CD14-positive monocyte (primary cell): Measurements from ENCODE around the gene MEGF6. TPM values are rescaled to one million over a fixed set of nuclear protein-coding genes. Genes with fewer than 3 reads are reported as not detected.
"Not testable (repeated sequence)": the region's sequence is repeated elsewhere in the genome, so short reads cannot be mapped to it uniquely, and the experiment has no call there.

ENCODE experiments used
- DNase-seq, 3 donors: peaks; one replicate each; pipeline ENCODE4 v3.0.0-alpha.2; 2011 to 2022
- H2AFZ ChIP-seq: 2 replicates; pipeline ENCODE4 v1.6.0; 2012; ENCODE audit warnings: mild to moderate bottlenecking, low read depth, low read length, inconsistent platforms; ENCODE audit not compliant: insufficient read depth, poor library complexity, severe bottlenecking
- H3K27ac ChIP-seq, 2 donors: 1 replicate in 1 of 2; 2 replicates in 1 of 2; pipeline ENCODE4 v1.5.1; 2012 to 2013; ENCODE audit warnings: low read length in 2 of 2, control low read depth in 1 of 2, inconsistent platforms in 1 of 2, low read depth in 1 of 2, mild to moderate bottlenecking in 1 of 2
- H3K27me3 ChIP-seq, 2 donors: one replicate each; pipeline versions ENCODE4 v1.6.0 to v1.6.1; 2011 to 2013; ENCODE audit warnings: low read length in 2 of 2; ENCODE audit not compliant: control insufficient read depth in 2 of 2, insufficient read depth in 2 of 2
- H3K36me3 ChIP-seq, 2 donors: replicated peaks in 1 of 2; 1 replicate in 1 of 2; 2 replicates in 1 of 2; pipeline versions ENCODE4 v1.5.1 to v1.6.1; 2012 to 2013; ENCODE audit warnings: low read length in 2 of 2, control low read depth in 1 of 2, inconsistent platforms in 1 of 2, mild to moderate bottlenecking in 1 of 2; ENCODE audit not compliant: insufficient read depth in 2 of 2, control insufficient read depth in 1 of 2
- H3K4me1 ChIP-seq, 2 donors: 1 replicate in 1 of 2; 2 replicates in 1 of 2; pipeline versions ENCODE4 v1.5.1 to v1.6.1; 2012 to 2013; ENCODE audit warnings: low read length in 2 of 2, control low read depth in 1 of 2, inconsistent platforms in 1 of 2, mild to moderate bottlenecking in 1 of 2, moderate library complexity in 1 of 2; ENCODE audit not compliant: insufficient read depth in 2 of 2, control insufficient read depth in 1 of 2
- H3K4me2 ChIP-seq: replicated peaks from 2 replicates; pipeline ENCODE3; 2012; ENCODE audit warnings: low read length, moderate library complexity, mild to moderate bottlenecking; ENCODE audit not compliant: poor library complexity, severe bottlenecking; ENCODE audit errors: extremely low read depth
- H3K4me3 ChIP-seq, 3 experiments: fragments of 200-600 bp in 1 of 3; sonication (generic) in 1 of 3; replicated peaks in 1 of 3; 1 replicate in 2 of 3; 2 replicates in 1 of 3; pipeline ENCODE4 v1.5.1; 2011 to 2013; ENCODE audit warnings: low read length in 3 of 3, mild to moderate bottlenecking in 3 of 3, control low read depth in 2 of 3, low read depth in 2 of 3, inconsistent platforms in 1 of 3, moderate library complexity in 1 of 3
- H3K79me2 ChIP-seq: 2 replicates; pipeline ENCODE4 v1.6.0; 2012; ENCODE audit warnings: mild to moderate bottlenecking, control low read depth, inconsistent platforms, low read length, moderate library complexity; ENCODE audit not compliant: insufficient read depth
- H3K9ac ChIP-seq: 2 replicates; pipeline ENCODE4 v1.6.0; 2017; ENCODE audit warnings: low read length, mild to moderate bottlenecking; ENCODE audit not compliant: insufficient read depth, poor library complexity, severe bottlenecking
- H3K9me3 ChIP-seq, 2 donors: replicated peaks in 1 of 2; 1 replicate in 1 of 2; 2 replicates in 1 of 2; pipeline versions ENCODE4 v1.5.1 to v1.6.1; 2012 to 2013; ENCODE audit warnings: low read length in 2 of 2, control low read depth in 1 of 2; ENCODE audit not compliant: control insufficient read depth in 1 of 2, insufficient read depth in 1 of 2
- H4K20me1 ChIP-seq: 2 replicates; pipeline ENCODE4 v1.6.0; 2012; ENCODE audit warnings: mild to moderate bottlenecking, low read length, control low read depth, moderate library complexity; ENCODE audit not compliant: insufficient read depth
- H3K27ac Mint-ChIP-seq, 7 donors: one replicate each; pipeline ENCODE4 v1.8.0; 2020; ENCODE audit warnings: mild to moderate bottlenecking in 7 of 7, mixed read lengths in 7 of 7, moderate library complexity in 6 of 7, inconsistent platforms in 2 of 7
- H3K27me3 Mint-ChIP-seq, 3 donors: one replicate each; pipeline ENCODE4 v1.8.0; 2021 to 2022; ENCODE audit warnings: low read depth in 3 of 3, mild to moderate bottlenecking in 3 of 3, mixed read lengths in 3 of 3, moderate library complexity in 3 of 3, inconsistent platforms in 1 of 3
- H3K36me3 Mint-ChIP-seq, 2 donors: one replicate each; pipeline ENCODE4 v1.8.0; 2020; ENCODE audit warnings: mixed read lengths in 2 of 2, inconsistent platforms in 1 of 2, mild to moderate bottlenecking in 1 of 2
- H3K4me1 Mint-ChIP-seq: one replicate; pipeline ENCODE4 v1.8.0; 2020; ENCODE audit warnings: mild to moderate bottlenecking, mixed read lengths
- H3K4me3 Mint-ChIP-seq, 2 donors: one replicate each; pipeline ENCODE4 v1.8.0; 2020; ENCODE audit warnings: mild to moderate bottlenecking in 2 of 2, mixed read lengths in 2 of 2, moderate library complexity in 1 of 2
- H3K9me3 Mint-ChIP-seq, 7 donors: one replicate each; pipeline ENCODE4 v1.8.0; 2020 to 2022; ENCODE audit warnings: mixed read lengths in 7 of 7, mild to moderate bottlenecking in 6 of 7, moderate library complexity in 6 of 7, inconsistent platforms in 2 of 7
- WGBS: methylation state at CpG from one replicate; pipeline ENCODE4 v1.1.5; 2013; ENCODE audit warnings: missing lambda C conversion rate; ENCODE audit not compliant: insufficient coverage; 5-methylcytosine and 5-hydroxymethylcytosine counted together
- intact Hi-C, 2 donors: fragments of 100-400 bp; cut with micrococcal nuclease; formaldehyde crosslinking; loops; one replicate each; pipeline versions ENCODE4 v1.15.0 to v1.15.1; 2023
- polyA plus RNA-seq, 3 donors: library from polyadenylated mRNA; depleted of rRNA in 1 of 3; unstranded in 2 of 3; stranded (reverse) in 1 of 3; fragments of 300-500 nt in 2 of 3; fragments of >200 nt in 1 of 3; fragmentation: Illumina TruSeq in 2 of 3; gene quantifications; 1 replicate in 2 of 3; 2 replicates in 1 of 3; pipeline ENCODE4 v1.2.3, GENCODE V29; 2012 to 2021
- TF ChIP-seq, protein P1 (sequence below): fragments of 200-600 bp; IDR thresholded peaks from one replicate; pipeline ENCODE4 v1.8.0; 2022; ENCODE audit warnings: antibody characterized with exemption, mild to moderate bottlenecking

Gene MEGF6
- polyA plus RNA-seq, 3 donors, result 0.39 to 3.8 (median 1.2) TPM

DNA sequence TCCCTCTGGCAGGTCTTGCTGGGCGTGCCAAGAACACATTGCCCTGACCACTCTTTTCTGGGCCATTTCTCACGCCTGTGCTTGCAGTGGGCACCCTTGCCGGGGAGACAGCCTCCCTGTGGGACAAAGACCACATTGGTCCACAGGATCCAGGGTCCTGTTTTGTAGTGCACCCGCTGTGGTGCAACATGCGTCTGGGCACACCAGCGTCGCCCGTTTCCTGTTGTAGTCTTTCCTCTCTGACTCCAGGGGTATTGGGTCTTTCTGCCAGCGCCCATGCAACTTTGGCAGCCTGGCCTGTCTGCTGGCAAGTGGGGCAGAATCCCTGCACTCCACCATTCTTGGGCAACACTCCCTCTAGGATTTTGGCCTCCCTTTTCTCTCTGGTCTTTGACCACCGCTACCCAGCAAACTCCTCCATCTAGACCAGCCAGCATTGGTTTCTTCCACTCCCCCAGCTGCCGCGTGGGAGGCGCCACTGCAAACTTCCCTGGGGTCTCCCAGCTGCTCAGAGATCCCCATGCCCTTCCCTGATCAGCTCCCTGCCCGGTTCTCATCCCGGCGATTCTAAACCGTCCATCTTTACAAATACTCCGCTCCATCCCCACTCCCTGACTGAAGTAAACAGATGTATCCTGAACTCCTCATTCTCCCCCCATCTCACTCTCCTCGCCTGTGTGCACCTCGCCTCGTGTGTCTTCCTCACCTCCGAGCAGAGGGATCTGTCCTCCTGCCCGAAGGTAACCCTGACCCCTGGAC is 12.3 kb upstream of the MEGF6 start:
- TF ChIP-seq, protein P1, sequence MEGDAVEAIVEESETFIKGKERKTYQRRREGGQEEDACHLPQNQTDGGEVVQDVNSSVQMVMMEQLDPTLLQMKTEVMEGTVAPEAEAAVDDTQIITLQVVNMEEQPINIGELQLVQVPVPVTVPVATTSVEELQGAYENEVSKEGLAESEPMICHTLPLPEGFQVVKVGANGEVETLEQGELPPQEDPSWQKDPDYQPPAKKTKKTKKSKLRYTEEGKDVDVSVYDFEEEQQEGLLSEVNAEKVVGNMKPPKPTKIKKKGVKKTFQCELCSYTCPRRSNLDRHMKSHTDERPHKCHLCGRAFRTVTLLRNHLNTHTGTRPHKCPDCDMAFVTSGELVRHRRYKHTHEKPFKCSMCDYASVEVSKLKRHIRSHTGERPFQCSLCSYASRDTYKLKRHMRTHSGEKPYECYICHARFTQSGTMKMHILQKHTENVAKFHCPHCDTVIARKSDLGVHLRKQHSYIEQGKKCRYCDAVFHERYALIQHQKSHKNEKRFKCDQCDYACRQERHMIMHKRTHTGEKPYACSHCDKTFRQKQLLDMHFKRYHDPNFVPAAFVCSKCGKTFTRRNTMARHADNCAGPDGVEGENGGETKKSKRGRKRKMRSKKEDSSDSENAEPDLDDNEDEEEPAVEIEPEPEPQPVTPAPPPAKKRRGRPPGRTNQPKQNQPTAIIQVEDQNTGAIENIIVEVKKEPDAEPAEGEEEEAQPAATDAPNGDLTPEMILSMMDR, result no peak
- no peak for DNase-seq
- Histone ChIP-seq H3K4me1 (peaks cover 34 to 43% of the 10 kb centered on the region in 2 donors), H3K4me2 (peak overlapping the region; percentile 100), H3K79me2 (peaks cover 19% of the 10 kb centered on the region), H3K9me3 (no peaks in the 10 kb centered on the region), H3K27ac (peak overlapping the region in 1 of 2 donors; percentile 74), H3K9ac (peak overlapping the region; percentile 70), H2AFZ (peak overlapping the region; percentile 97), H3K27me3 (no peaks in the 10 kb centered on the region), H3K4me3 (peak overlapping the region; percentile 67 to 99 (median 69)), H4K20me1 (peaks cover 17% of the 10 kb centered on the region), H3K36me3 (peaks cover 15% of the 10 kb centered on the region in 2 donors)
- Mint-ChIP-seq H3K27ac (peak overlapping the region in 5 of 7 donors; percentile 5 to 90 (median 85)), H3K36me3 (peaks cover 21 to 31% of the 10 kb centered on the region in 2 donors), H3K27me3 (peaks cover 0 to 17% (median 4%) of the 10 kb centered on the region in 3 donors), H3K4me3 (peak overlapping the region; percentile 92 to 94), H3K4me1 (peaks cover 48% of the 10 kb centered on the region), H3K9me3 (peaks cover 0 to 1% (median 0%) of the 10 kb centered on the region in 7 donors)
- 38% methylated on average over 20 of the region's 23 CpGs for WGBS
- intact Hi-C loops, result loop anchor here (1.0 to 10.0 kb wide), 4 partner anchors 26 to 281 kb away; partner anchors contain the start of genes C1orf174 (in 2 of the 2) and SMIM1 (in 1 of the 2)

DNA sequence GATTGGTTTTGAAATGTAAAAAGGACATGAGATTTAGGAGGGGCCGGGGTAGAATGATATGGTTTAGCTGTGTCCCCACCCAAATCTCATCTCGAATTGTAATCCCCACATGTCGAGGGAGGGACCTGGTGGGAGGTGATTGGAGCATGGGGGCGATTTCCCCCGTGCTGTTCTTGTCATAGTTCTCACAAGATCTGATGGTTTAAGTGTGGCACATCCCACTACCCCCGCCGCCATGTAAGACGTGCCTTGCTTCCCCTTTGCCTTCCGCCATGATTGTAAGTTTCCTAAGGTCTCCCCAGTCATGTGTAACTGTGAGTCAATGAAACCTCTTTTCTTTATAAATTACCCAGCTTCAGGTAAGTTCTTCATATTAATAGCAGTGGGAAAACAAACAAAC is 10.8 kb upstream of the MEGF6 start:
- H3K4me3 ChIP-seq, H3K27ac ChIP-seq, H3K36me3 ChIP-seq, H3K9ac ChIP-seq, H3K9me3 ChIP-seq, H3K4me2 ChIP-seq, H2AFZ ChIP-seq, H3K9me3 Mint-ChIP-seq, H3K4me3 Mint-ChIP-seq, H3K27me3 ChIP-seq, DNase-seq: not testable (repeated sequence)
- H3K36me3 Mint-ChIP-seq, result peaks cover 10 to 16% of the 10 kb centered on the region in 2 donors
- H3K79me2 ChIP-seq, result peaks cover 19% of the 10 kb centered on the region
- intact Hi-C loops, result loop anchor here in 1 of 2 donors (10.0 kb wide), 2 partner anchors 153 to 283 kb away; partner anchors contain the start of genes C1orf174 and SMIM1
- H3K27me3 Mint-ChIP-seq, result peaks cover 2 to 22% (median 6%) of the 10 kb centered on the region in 3 donors
- H4K20me1 ChIP-seq, result peaks cover 17% of the 10 kb centered on the region
- peaks cover 51% of the 10 kb centered on the region for H3K4me1 Mint-ChIP-seq
- peak overlapping the region in 3 of 7 donors; percentile 47 to 77 (median 58) for H3K27ac Mint-ChIP-seq
- H3K4me1 ChIP-seq, result peaks cover 37 to 46% of the 10 kb centered on the region in 2 donors
- WGBS, result no CpG with 5 or more reads among the region's 9 CpGs
